Glomerular visceral epithelial cell (primary cell): Measurements from ENCODE around the gene NGFR.
"Not testable (repeated sequence)": the region's sequence is repeated elsewhere in the genome, so short reads cannot be mapped to it uniquely, and the experiment has no call there.

ENCODE experiments used
- DNase-seq: peaks from one replicate; pipeline ENCODE4 v3.0.0-alpha.2; 2016; ENCODE audit errors: extremely low spot score

NGFR gene

GRCh38 chr17:49496183-49496866, 1.2 kb downstream of the NGFR start:
- DNase-seq: peak; percentile 52

GRCh38 chr17:49496867-49497147, 1.7 kb downstream of the NGFR start:
- no peak for DNase-seq

- DNase-seq: peak; percentile 23
Observed at GRCh38 chr17:49497148-49498028, 2.3 kb downstream of the NGFR start.

DNA sequence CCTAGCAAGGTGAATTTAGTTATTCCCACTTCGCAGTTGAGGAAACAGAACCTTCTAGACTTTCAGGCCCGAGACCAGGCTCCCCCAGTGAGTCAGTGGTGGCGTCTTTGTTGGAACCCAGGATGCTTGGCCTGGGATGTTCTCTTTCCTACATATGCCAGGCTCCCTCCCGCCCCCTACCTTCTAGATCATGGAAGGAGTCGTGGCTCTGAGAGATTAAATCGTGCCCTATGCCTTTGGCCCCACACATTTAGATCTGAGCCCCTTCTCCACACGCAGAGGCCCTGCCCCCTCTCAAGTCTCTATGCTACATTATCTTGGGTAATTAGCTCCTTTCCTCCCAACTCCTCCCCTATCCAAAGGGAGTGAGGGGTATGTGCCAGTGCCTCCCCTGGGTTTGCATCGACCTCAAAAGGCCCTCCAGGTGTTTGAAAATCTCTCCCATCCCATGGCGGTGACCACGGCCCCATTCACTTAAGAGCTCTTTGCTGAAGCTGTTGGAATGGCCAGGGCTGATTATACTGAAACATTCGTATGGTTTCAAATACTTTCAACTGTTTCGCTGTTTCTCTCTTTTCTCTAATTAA, 3.0 kb downstream of the NGFR start:
- no peak for DNase-seq

DNA sequence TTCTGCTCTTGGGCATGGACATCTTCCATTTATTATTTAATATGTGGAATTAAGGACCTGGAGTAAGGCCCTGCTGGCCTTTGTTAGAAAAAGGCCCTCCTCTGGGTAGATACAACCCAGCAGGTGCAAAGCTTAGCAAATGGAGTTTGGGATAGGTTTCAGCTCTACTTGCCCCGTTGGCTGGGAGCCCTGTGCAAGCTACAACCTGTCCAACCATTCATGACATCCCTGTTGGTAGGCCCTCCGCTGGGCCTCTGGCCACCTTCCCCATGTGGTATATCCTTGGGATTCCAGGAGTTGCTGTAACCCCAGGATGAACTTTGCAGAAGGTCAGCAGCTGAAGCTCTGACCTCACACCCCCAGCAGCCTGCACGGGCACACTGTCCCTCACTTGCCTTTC, 6.4 kb downstream of the NGFR start:
- no peak for DNase-seq

DNA sequence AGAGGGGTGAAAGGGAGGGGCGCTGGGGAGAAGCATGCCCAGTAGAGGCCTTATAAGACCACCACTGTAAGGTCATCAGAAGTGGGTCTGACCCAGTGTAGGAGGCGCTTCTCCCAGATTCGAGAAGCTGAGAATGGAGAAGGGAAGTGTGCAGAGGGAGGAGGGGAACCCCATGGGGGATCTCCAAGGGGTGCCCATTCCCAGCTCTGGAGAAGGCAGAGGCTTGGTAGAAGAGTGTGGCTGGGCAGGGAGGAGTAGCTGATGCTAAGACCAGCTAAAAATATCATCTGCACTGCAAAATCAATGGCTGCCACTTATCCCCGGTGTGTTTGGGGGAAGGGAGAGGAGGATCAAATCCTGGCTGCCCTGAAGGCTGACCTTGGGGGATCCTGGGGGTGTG, 7.2 kb downstream of the NGFR start:
- DNase-seq: no peak

DNA sequence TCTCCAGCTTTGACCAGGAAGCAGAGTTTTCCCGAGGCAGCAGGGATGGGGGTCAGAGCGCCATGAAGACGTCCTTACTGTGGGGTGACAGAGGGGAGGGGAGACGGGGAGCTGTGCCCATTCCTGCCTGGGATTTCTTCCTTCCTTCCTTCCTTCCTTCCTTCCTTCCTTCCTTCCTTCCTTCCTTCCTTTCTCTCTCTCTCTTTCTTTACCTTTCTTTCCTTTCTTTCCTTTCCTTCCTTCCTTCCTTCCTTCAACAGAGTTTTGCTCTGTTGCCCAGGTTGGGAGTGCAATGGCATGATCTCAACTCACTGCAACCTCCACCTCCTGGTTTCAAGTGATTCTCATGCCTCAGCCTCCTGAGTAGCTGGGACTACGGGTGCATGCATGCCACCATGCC, 7.6 kb downstream of the NGFR start:
- not testable (repeated sequence) for DNase-seq

- no peak for DNase-seq
Observed at GRCh38 chr17:49504369-49504768, 9.3 kb downstream of the NGFR start.

DNA sequence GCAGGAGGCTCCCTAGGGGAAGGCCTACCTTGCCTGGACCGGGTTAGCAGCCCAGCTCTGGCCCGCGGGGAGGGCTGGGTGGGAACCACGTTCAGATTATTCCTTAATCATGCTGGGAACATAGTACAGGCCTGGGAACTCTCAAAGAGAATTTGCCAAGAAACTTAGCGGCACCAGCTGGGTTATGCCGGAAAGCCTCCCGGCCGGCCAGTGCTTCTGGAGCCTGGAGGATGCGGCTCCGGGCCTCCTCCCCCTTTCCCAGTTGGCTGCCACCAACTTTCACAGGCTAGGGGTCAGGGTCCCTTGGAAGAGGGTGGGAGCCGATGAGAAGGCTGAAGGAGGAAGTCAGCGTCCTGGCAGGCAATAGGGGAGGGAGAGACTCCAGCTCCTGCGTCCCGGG, 10.8 kb downstream of the NGFR start:
- DNase-seq: no peak

DNA sequence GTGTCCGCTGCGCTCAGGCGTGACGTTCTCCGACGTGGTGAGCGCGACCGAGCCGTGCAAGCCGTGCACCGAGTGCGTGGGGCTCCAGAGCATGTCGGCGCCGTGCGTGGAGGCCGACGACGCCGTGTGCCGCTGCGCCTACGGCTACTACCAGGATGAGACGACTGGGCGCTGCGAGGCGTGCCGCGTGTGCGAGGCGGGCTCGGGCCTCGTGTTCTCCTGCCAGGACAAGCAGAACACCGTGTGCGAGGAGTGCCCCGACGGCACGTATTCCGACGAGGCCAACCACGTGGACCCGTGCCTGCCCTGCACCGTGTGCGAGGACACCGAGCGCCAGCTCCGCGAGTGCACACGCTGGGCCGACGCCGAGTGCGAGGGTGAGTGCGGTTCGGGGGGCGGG, 11.2 kb downstream of the NGFR start:
- no peak for DNase-seq

GRCh38 chr17:49508061-49508865, 13.2 kb downstream of the NGFR start:
- no peak for DNase-seq

DNA sequence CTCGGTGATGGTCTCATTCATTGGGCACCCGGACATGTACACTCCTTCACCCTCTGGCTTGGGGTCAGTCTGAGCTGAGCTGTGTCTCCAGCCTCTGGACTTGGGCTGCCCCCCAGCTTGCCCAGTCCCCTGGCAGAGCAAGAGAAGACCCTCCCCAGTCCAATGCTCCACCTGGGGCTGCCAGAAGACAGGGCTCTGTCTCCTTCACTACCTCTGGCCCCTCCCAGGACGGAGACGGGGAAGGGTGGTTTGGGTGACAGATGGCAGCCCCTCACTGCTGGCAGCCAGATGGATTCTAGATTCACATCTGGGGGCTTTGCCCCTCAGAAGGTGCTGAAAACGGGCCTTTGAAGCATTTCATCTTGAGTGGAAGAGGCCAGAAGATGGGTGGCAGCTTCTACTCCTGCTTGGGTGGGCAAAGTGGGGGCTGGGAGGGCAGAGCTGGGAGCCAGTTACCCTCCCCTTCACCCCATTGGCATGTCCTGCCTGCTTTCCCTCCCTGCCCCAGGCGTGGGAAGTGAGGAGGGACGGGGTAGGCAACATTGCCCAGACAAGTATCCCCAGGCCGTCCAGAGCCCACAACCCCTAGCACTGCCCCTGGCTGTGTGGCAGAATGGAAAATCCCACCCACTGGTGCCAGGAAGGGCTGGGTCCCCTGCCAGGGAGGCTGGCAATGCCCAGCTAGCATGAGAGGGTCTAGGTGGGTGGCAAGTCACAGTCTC, 13.9 kb downstream of the NGFR start:
- no peak for DNase-seq

- DNase-seq: no peak
Observed at GRCh38 chr17:49509588-49509917, 14.5 kb downstream of the NGFR start.

DNA sequence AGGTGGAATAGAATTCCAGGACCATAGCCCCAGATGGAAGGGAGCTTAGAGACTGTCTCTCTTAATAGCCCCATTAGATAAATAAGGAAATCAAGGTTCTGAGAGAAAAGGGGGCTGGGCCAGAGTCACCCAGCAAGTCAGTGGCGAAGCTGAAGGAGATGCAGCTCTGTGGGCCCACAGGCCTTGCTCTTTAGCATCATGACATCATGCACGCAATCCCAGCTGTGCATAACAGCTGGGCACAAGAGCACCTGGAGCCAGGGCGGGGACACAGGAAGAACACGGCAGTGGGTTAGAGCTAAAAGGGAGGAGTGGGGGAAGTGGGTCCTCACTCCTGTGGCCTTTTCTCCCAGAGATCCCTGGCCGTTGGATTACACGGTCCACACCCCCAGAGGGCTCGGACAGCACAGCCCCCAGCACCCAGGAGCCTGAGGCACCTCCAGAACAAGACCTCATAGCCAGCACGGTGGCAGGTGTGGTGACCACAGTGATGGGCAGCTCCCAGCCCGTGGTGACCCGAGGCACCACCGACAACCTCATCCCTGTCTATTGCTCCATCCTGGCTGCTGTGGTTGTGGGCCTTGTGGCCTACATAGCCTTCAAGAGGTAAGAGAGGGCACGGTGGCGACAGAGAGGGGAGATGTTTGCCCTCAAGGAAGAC, 15.1 kb downstream of the NGFR start:
- DNase-seq: no peak

- no peak for DNase-seq
Observed at GRCh38 chr17:49510720-49511110, 15.6 kb downstream of the NGFR start.

DNA sequence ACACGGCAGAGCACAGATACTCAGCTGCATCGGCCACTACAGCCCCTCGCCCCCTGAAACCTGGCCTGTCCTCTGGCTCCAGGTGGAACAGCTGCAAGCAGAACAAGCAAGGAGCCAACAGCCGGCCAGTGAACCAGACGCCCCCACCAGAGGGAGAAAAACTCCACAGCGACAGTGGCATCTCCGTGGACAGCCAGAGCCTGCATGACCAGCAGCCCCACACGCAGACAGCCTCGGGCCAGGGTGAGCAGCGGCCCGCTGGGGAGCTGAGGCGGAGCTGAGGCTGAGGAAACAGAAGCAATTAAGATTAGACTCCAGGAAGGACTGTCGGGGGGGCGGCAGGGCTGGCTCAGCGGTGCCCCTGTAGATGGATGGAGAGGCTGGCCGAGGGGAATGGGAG, 16.7 kb downstream of the NGFR start:
- DNase-seq: no peak

- no peak for DNase-seq
Observed at GRCh38 chr17:49512296-49513043, 17.4 kb downstream of the NGFR start.

- DNase-seq: peak; percentile 28
Observed at GRCh38 chr17:49513044-49513395, 17.9 kb downstream of the NGFR start.

- DNase-seq: no peak
Observed at GRCh38 chr17:49513641-49514040, 18.5 kb downstream of the NGFR start.

DNA sequence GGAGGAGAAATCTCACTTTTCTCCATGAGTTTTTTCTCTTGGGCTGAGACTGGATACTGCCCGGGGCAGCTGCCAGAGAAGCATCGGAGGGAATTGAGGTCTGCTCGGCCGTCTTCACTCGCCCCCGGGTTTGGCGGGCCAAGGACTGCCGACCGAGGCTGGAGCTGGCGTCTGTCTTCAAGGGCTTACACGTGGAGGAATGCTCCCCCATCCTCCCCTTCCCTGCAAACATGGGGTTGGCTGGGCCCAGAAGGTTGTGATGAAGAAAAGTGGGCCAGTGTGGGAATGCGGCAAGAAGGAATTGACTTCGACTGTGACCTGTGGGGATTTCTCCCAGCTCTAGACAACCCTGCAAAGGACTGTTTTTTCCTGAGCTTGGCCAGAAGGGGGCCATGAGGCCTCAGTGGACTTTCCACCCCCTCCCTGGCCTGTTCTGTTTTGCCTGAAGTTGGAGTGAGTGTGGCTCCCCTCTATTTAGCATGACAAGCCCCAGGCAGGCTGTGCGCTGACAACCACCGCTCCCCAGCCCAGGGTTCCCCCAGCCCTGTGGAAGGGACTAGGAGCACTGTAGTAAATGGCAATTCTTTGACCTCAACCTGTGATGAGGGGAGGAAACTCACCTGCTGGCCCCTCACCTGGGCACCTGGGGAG, 19.1 kb downstream of the NGFR start:
- DNase-seq: no peak
